Vagina (tissue), 2 donors: ENCODE data around the gene PGBD5.

Experiments used
- POLR2A ChIP-seq, 2 donors: fragments of 450-650 bp; IDR thresholded peaks; one replicate each; pipeline ENCODE4 v1.6.1; 2017; ENCODE audit warnings: antibody characterized with exemption in 2 of 2, mild to moderate bottlenecking in 2 of 2, moderate library complexity in 2 of 2
- POLR2AphosphoS5 ChIP-seq, 2 donors: sonication (generic); formaldehyde crosslinking; IDR thresholded peaks; one replicate each; pipeline ENCODE4 v1.9.0; 2017; ENCODE audit warnings: antibody characterized with exemption in 2 of 2, mild to moderate bottlenecking in 2 of 2, low read depth in 1 of 2; ENCODE audit not compliant: insufficient read depth in 1 of 2
- TF ChIP-seq, protein P1 (sequence below), 3 experiments: fragments of 450-650 bp in 2 of 3; fragments of 200-600 bp in 1 of 3; sonication (generic) in 1 of 3; IDR thresholded peaks; one replicate each; pipeline ENCODE4 v1.5.1; 2017 to 2019; ENCODE audit warnings: antibody characterized with exemption in 3 of 3, mild to moderate bottlenecking in 2 of 3, moderate library complexity in 2 of 3

DNA sequence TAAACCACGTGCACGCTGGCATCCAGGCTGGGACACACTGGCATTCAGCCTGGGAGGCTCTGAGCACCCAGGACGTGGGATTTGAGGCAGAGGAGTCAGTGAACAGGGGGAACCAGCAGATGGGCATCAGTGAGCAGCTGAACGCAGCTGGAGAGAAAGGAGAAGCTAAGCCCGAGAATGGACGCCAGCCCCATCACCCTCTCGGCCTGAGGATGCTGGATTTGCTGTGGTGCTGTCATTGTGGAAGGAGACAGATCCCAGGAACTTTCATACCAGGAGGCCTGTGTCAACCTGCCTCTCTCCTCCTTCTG lies 132.8 kb downstream of the PGBD5 start:
- TF ChIP-seq, protein P1, sequence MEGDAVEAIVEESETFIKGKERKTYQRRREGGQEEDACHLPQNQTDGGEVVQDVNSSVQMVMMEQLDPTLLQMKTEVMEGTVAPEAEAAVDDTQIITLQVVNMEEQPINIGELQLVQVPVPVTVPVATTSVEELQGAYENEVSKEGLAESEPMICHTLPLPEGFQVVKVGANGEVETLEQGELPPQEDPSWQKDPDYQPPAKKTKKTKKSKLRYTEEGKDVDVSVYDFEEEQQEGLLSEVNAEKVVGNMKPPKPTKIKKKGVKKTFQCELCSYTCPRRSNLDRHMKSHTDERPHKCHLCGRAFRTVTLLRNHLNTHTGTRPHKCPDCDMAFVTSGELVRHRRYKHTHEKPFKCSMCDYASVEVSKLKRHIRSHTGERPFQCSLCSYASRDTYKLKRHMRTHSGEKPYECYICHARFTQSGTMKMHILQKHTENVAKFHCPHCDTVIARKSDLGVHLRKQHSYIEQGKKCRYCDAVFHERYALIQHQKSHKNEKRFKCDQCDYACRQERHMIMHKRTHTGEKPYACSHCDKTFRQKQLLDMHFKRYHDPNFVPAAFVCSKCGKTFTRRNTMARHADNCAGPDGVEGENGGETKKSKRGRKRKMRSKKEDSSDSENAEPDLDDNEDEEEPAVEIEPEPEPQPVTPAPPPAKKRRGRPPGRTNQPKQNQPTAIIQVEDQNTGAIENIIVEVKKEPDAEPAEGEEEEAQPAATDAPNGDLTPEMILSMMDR (IDR thresholded peaks at IDR 0.05): no peak
- no peak for TF ChIP-seq POLR2A (IDR thresholded peaks at IDR 0.05)
- TF ChIP-seq POLR2AphosphoS5 (IDR thresholded peaks at IDR 0.05; ENCODE audit: insufficient read depth in 1 of 2, low read depth in 1 of 2): no peak
